Measurements from ENCODE around the gene ATG14. TPM values are rescaled to one million over a fixed set of nuclear protein-coding genes. Genes with fewer than 3 reads are reported as not detected.

Gene ATG14
- total and polyA plus RNA-seq, 2 of the 8 experiments (the other 6 are each of a cell fraction or from before 2014, with no cell fraction given): 4.9 to 10.8 TPM

- TF ChIP-seq, protein P1, sequence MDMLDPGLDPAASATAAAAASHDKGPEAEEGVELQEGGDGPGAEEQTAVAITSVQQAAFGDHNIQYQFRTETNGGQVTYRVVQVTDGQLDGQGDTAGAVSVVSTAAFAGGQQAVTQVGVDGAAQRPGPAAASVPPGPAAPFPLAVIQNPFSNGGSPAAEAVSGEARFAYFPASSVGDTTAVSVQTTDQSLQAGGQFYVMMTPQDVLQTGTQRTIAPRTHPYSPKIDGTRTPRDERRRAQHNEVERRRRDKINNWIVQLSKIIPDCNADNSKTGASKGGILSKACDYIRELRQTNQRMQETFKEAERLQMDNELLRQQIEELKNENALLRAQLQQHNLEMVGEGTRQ (IDR thresholded peaks at IDR 0.05; ENCODE audit: low read length): no peak
- no peak for TF ChIP-seq E2F6 (IDR thresholded peaks at IDR 0.05)
- no peak for TF ChIP-seq BACH1 (IDR thresholded peaks at IDR 0.05; ENCODE audit: low read length)
Observed at GRCh38 chr14:55332654-55333570, 78.7 kb downstream of the ATG14 start (continued).

Data from H1 (cell line).